Measurements from ENCODE around the gene HTRA3.

Gene HTRA3

GRCh38 chr4:8292478-8293107 lies 23.0 kb downstream of the HTRA3 start:
- no peak for DNase-seq (ENCODE audit: low spot score)

- DNase-seq (ENCODE audit: low spot score), result no peak
Observed at GRCh38 chr4:8293131-8293975, 23.8 kb downstream of the HTRA3 start.

- no peak for DNase-seq (ENCODE audit: low spot score)
Observed at GRCh38 chr4:8294036-8294435, 24.5 kb downstream of the HTRA3 start.

GRCh38 chr4:8294775-8295174 lies 25.2 kb downstream of the HTRA3 start:
- DNase-seq (ENCODE audit: low spot score), result no peak

GRCh38 chr4:8295471-8295870 lies 25.9 kb downstream of the HTRA3 start:
- DNase-seq (ENCODE audit: low spot score), result no peak

GRCh38 chr4:8296491-8296890 lies 26.9 kb downstream of the HTRA3 start:
- DNase-seq (ENCODE audit: low spot score), result no peak

GRCh38 chr4:8297141-8297601 lies 27.6 kb downstream of the HTRA3 start:
- no peak for DNase-seq (ENCODE audit: low spot score)

GRCh38 chr4:8297691-8298485 lies 28.3 kb downstream of the HTRA3 start:
- no peak for DNase-seq (ENCODE audit: low spot score)

GRCh38 chr4:8300832-8301231 lies 31.3 kb downstream of the HTRA3 start:
- no peak for DNase-seq (ENCODE audit: low spot score)

GRCh38 chr4:8301851-8302730 lies 32.5 kb downstream of the HTRA3 start:
- DNase-seq (ENCODE audit: low spot score), result no peak

- DNase-seq (ENCODE audit: low spot score), result no peak
Observed at GRCh38 chr4:8303081-8303480, 33.5 kb downstream of the HTRA3 start.

- peak; percentile 87 for DNase-seq (ENCODE audit: low spot score)
Observed at GRCh38 chr4:8303485-8304281, 34.1 kb downstream of the HTRA3 start.

GRCh38 chr4:8304827-8305695 lies 35.5 kb downstream of the HTRA3 start:
- DNase-seq (ENCODE audit: low spot score), result no peak

GRCh38 chr4:8305851-8306471 lies 36.4 kb downstream of the HTRA3 start:
- no peak for DNase-seq (ENCODE audit: low spot score)

- DNase-seq (ENCODE audit: low spot score), result no peak
Observed at GRCh38 chr4:8306511-8307021, 37.0 kb downstream of the HTRA3 start.

GRCh38 chr4:8307121-8307520 lies 37.6 kb downstream of the HTRA3 start:
- no peak for DNase-seq (ENCODE audit: low spot score)

- no peak for DNase-seq (ENCODE audit: low spot score)
Observed at GRCh38 chr4:8307714-8308113, 38.2 kb downstream of the HTRA3 start.

- no peak for DNase-seq (ENCODE audit: low spot score)
Observed at GRCh38 chr4:8308144-8308543, 38.6 kb downstream of the HTRA3 start.

Measured in kidney tubule cell (primary cell).